Measurements from ENCODE around the gene SLC25A53. TPM values are rescaled to one million over a fixed set of nuclear protein-coding genes. Genes with fewer than 3 reads are reported as not detected.

SLC25A53 gene
- polyA plus RNA-seq, 3 donors = 5.9 to 9.6 (median 7.6) TPM

DNA sequence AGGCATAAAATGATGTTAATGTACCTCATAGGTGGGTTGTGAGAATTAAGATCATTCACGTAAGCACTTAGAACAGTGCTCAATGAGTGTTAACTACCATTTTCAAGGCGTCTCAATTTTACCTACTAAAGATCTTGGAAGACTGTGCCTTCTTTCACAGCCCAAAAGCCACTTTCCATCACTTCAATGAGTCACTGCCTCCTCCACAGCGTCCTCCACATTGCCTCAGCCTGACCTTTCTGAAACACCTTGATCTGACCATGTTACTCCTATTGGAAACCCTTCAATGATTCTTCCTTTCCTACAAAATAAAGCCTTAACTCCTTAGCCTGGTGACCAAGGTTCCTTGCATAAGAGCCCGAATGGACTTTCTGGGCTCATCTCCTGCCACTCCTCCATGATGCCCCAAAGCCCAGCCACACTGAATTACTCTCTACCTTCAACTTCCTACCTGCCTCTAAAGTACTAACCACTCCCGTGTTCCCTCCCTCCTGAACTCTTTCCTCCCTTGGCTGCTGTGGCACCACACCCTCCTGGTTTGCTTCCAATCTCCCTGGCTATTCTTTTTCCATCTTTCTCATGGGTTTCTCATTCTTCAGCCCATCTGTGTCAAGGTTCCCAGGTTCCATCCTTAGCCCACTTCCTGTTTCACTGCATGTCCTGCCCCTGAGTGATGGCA lies 22.1 kb downstream of the SLC25A53 start:
- intact Hi-C loops (cut with micrococcal nuclease) = loop anchor here in 1 of 2 donors (10.0 kb wide), 1 partner anchor 290 kb away; no protein-coding TSS in a partner anchor
- no peak overlapping the region for H3K27ac Mint-ChIP-seq
- 76% methylated on average over 3 of the region's 5 CpGs for WGBS (ENCODE audit: insufficient coverage)

GRCh38 chrX:104130808-104131207 lies 26.0 kb downstream of the SLC25A53 start:
- peaks cover 0 to 2% (median 0%) of the 10 kb centered on the region in 7 donors for H3K9me3 Mint-ChIP-seq
- no peak overlapping the region for H3K9ac ChIP-seq (ENCODE audit: insufficient read depth, low read length, poor library complexity, severe bottlenecking)
- no peak overlapping the region for H3K4me2 ChIP-seq (replicated peaks; ENCODE audit: extremely low read depth, low read length, poor library complexity, severe bottlenecking)
- H3K4me3 Mint-ChIP-seq = no peak overlapping the region
- H4K20me1 ChIP-seq (ENCODE audit: insufficient read depth, low read length) = peaks cover 18% of the 10 kb centered on the region
- H3K27me3 ChIP-seq (ENCODE audit: control insufficient read depth in 2 of 2, insufficient read depth in 2 of 2, low read length in 2 of 2) = peaks cover 0 to 2% of the 10 kb centered on the region in 2 donors
- H3K36me3 ChIP-seq (replicated peaks in 1 of 2; ENCODE audit: control insufficient read depth in 1 of 2, insufficient read depth in 2 of 2, low read length in 2 of 2) = peaks cover 13 to 28% of the 10 kb centered on the region in 2 donors
- intact Hi-C loops (cut with micrococcal nuclease) = loop anchor here in 1 of 2 donors (10.0 kb wide), 1 partner anchor 286 kb away; no protein-coding TSS in a partner anchor
- no CpG with 5 or more reads among the region's 6 CpGs for WGBS (ENCODE audit: insufficient coverage)
- no peaks in the 10 kb centered on the region for H3K9me3 ChIP-seq (replicated peaks in 1 of 2; ENCODE audit: control insufficient read depth in 1 of 2, insufficient read depth in 1 of 2, low read length in 2 of 2)
- no peaks in the 10 kb centered on the region for H3K79me2 ChIP-seq (ENCODE audit: insufficient read depth, low read length)
- TF ChIP-seq, protein P1, sequence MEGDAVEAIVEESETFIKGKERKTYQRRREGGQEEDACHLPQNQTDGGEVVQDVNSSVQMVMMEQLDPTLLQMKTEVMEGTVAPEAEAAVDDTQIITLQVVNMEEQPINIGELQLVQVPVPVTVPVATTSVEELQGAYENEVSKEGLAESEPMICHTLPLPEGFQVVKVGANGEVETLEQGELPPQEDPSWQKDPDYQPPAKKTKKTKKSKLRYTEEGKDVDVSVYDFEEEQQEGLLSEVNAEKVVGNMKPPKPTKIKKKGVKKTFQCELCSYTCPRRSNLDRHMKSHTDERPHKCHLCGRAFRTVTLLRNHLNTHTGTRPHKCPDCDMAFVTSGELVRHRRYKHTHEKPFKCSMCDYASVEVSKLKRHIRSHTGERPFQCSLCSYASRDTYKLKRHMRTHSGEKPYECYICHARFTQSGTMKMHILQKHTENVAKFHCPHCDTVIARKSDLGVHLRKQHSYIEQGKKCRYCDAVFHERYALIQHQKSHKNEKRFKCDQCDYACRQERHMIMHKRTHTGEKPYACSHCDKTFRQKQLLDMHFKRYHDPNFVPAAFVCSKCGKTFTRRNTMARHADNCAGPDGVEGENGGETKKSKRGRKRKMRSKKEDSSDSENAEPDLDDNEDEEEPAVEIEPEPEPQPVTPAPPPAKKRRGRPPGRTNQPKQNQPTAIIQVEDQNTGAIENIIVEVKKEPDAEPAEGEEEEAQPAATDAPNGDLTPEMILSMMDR (IDR thresholded peaks at IDR 0.05) = no peak
- H3K27ac Mint-ChIP-seq = peak overlapping the region in 1 of 7 donors; percentile 27
- no peaks in the 10 kb centered on the region for H3K4me1 ChIP-seq (ENCODE audit: control insufficient read depth in 1 of 2, insufficient read depth in 2 of 2, low read length in 2 of 2)
- no peak overlapping the region for H3K4me3 ChIP-seq (replicated peaks in 1 of 3; ENCODE audit: low read depth in 2 of 3, low read length in 3 of 3)
- H3K27ac ChIP-seq (ENCODE audit: low read depth in 1 of 2, low read length in 2 of 2) = no peak overlapping the region
- no peak overlapping the region for H2AFZ ChIP-seq (ENCODE audit: insufficient read depth, low read depth, low read length, poor library complexity, severe bottlenecking)
- peaks cover 26 to 28% of the 10 kb centered on the region in 2 donors for H3K36me3 Mint-ChIP-seq
- peaks cover 11% of the 10 kb centered on the region for H3K4me1 Mint-ChIP-seq
- DNase-seq = no peak
- peaks cover 0 to 11% (median 0%) of the 10 kb centered on the region in 3 donors for H3K27me3 Mint-ChIP-seq (ENCODE audit: low read depth in 3 of 3)

More for the DNA sequence above, 22.1 kb downstream of the SLC25A53 start:
- peaks cover 23% of the 10 kb centered on the region for H4K20me1 ChIP-seq (ENCODE audit: insufficient read depth, low read length)
- no peak overlapping the region for H3K9ac ChIP-seq (ENCODE audit: insufficient read depth, low read length, poor library complexity, severe bottlenecking)
- no peak overlapping the region for H3K4me2 ChIP-seq (replicated peaks; ENCODE audit: extremely low read depth, low read length, poor library complexity, severe bottlenecking)
- no peak overlapping the region for H3K4me3 Mint-ChIP-seq
- H3K27me3 Mint-ChIP-seq (ENCODE audit: low read depth in 3 of 3) = peaks cover 0 to 7% (median 0%) of the 10 kb centered on the region in 3 donors
- H3K36me3 Mint-ChIP-seq = peaks cover 15% of the 10 kb centered on the region in 2 donors
- DNase-seq = no peak
- peaks cover 14% of the 10 kb centered on the region for H3K4me1 Mint-ChIP-seq
- H3K4me3 ChIP-seq (replicated peaks in 1 of 3; ENCODE audit: low read depth in 2 of 3, low read length in 3 of 3) = no peak overlapping the region
- H3K4me1 ChIP-seq (ENCODE audit: control insufficient read depth in 1 of 2, insufficient read depth in 2 of 2, low read length in 2 of 2) = peaks cover 0 to 3% of the 10 kb centered on the region in 2 donors
- H3K9me3 Mint-ChIP-seq = peaks cover 0 to 8% (median 0%) of the 10 kb centered on the region in 7 donors
- no peaks in the 10 kb centered on the region for H3K9me3 ChIP-seq (replicated peaks in 1 of 2; ENCODE audit: control insufficient read depth in 1 of 2, insufficient read depth in 1 of 2, low read length in 2 of 2)
- no peak overlapping the region for H2AFZ ChIP-seq (ENCODE audit: insufficient read depth, low read depth, low read length, poor library complexity, severe bottlenecking)
- H3K27ac ChIP-seq (ENCODE audit: low read depth in 1 of 2, low read length in 2 of 2) = no peak overlapping the region
- peaks cover 0 to 2% of the 10 kb centered on the region in 2 donors for H3K27me3 ChIP-seq (ENCODE audit: control insufficient read depth in 2 of 2, insufficient read depth in 2 of 2, low read length in 2 of 2)
- TF ChIP-seq, protein P1 (IDR thresholded peaks at IDR 0.05) = no peak
- peaks cover 13 to 17% of the 10 kb centered on the region in 2 donors for H3K36me3 ChIP-seq (replicated peaks in 1 of 2; ENCODE audit: control insufficient read depth in 1 of 2, insufficient read depth in 2 of 2, low read length in 2 of 2)
- H3K79me2 ChIP-seq (ENCODE audit: insufficient read depth, low read length) = no peaks in the 10 kb centered on the region
